Gastroesophageal sphincter (tissue), 3 donors: Measurements from ENCODE around the gene BUD31.
A peak's percentile ranks its signal among the peaks of the same experiment; 100 is the strongest.

Experiments
- POLR2A ChIP-seq, 2 donors: fragments of 450-650 bp; IDR thresholded peaks; one replicate each; pipeline ENCODE4 v1.6.1; 2017; ENCODE audit warnings: antibody characterized with exemption in 2 of 2, mild to moderate bottlenecking in 2 of 2, moderate library complexity in 1 of 2
- POLR2AphosphoS5 ChIP-seq: sonication (generic); formaldehyde crosslinking; IDR thresholded peaks from one replicate; pipeline ENCODE4 v1.6.1; 2017; ENCODE audit warnings: antibody characterized with exemption
- TF ChIP-seq, protein P1 (sequence below), 4 experiments: fragments of 200-600 bp in 2 of 4; fragments of 450-650 bp in 2 of 4; sonication (generic) in 1 of 4; IDR thresholded peaks; one replicate each; pipeline ENCODE4 v1.5.1; 2017 to 2019; ENCODE audit warnings: antibody characterized with exemption in 4 of 4, mild to moderate bottlenecking in 2 of 4, moderate library complexity in 2 of 4

DNA sequence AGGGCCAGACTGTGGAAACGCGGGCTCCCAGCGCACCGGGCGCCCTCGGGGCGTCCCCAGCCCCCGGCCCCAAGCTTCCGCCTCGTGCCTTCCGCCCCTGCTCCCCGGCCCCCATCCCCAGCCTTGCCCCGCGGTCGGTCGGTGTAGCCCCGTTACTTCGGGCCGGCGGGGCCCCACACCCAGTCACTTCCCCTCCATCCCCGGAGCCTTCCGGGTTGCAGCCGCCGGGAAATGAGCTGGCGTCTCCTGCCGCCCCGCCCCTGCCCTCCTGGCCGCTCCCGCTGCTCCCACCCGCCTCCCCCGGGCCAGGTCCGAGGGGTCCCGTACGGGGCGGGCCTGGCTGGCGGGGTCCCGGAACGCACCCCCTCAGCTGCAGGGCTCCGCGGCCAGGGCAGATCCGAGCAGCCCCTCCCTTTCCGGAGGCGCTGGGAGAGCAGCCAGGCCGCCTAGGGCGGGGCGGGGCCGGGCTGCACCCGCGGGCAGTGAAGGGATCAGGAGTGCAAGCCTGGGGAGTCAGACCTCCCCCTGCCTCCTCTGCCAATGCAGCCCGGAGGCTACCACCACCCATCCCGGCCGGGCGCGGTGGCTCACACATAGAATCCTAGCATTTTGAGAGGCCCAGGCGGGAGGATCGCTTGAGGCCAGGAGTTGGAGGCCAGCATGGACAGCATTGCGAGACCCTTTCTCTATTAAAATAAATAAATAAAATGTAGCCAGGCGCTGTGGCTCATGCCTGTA, 33.5 kb upstream of the BUD31 start:
- TF ChIP-seq, protein P1, sequence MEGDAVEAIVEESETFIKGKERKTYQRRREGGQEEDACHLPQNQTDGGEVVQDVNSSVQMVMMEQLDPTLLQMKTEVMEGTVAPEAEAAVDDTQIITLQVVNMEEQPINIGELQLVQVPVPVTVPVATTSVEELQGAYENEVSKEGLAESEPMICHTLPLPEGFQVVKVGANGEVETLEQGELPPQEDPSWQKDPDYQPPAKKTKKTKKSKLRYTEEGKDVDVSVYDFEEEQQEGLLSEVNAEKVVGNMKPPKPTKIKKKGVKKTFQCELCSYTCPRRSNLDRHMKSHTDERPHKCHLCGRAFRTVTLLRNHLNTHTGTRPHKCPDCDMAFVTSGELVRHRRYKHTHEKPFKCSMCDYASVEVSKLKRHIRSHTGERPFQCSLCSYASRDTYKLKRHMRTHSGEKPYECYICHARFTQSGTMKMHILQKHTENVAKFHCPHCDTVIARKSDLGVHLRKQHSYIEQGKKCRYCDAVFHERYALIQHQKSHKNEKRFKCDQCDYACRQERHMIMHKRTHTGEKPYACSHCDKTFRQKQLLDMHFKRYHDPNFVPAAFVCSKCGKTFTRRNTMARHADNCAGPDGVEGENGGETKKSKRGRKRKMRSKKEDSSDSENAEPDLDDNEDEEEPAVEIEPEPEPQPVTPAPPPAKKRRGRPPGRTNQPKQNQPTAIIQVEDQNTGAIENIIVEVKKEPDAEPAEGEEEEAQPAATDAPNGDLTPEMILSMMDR (IDR thresholded peaks at IDR 0.05), result no peak
- TF ChIP-seq POLR2A (IDR thresholded peaks at IDR 0.05) (peak; percentile 22 to 25), POLR2AphosphoS5 (peak; percentile 59)
